Lung (tissue), 12 donors: ENCODE results near the gene B4GALT4. TPM values are rescaled to one million over a fixed set of nuclear protein-coding genes. Genes with fewer than 3 reads are reported as not detected.
"Not testable (repeated sequence)": the region's sequence is repeated elsewhere in the genome, so short reads cannot be mapped to it uniquely, and the experiment has no call there.

Experiments used
- ATAC-seq: fragments of 200-7000 bp; cut with Tn5 transposase; one replicate; pipeline ENCODE4 v1.9.1; 2020; ENCODE audit warnings: moderate number of reproducible peaks; ENCODE audit not compliant: insufficient read depth, low FRiP score
- DNase-seq, 3 donors: peaks; one replicate each; pipeline ENCODE4 v3.0.0-alpha.2; 2013 to 2017
- H3K27ac ChIP-seq, 2 donors: one replicate each; pipeline ENCODE4 v1.5.1; 2013; ENCODE audit warnings: mild to moderate bottlenecking in 2 of 2, moderate library complexity in 2 of 2, control low read depth in 1 of 2, inconsistent platforms in 1 of 2, low read depth in 1 of 2, low read length in 1 of 2
- H3K27me3 ChIP-seq, 3 donors: one replicate each; pipeline ENCODE4 v1.5.1; 2013; ENCODE audit warnings: low read length in 2 of 3; ENCODE audit not compliant: control insufficient read depth in 3 of 3, insufficient read depth in 3 of 3
- H3K36me3 ChIP-seq, 4 donors: one replicate each; pipeline ENCODE4 v1.5.1; 2013; ENCODE audit warnings: low read length in 4 of 4, mild to moderate bottlenecking in 1 of 4, moderate library complexity in 1 of 4; ENCODE audit not compliant: control insufficient read depth in 4 of 4, insufficient read depth in 4 of 4
- H3K4me1 ChIP-seq, 5 donors: one replicate each; pipeline ENCODE4 v1.5.1; 2013; ENCODE audit warnings: low read length in 5 of 5, mild to moderate bottlenecking in 2 of 5, moderate library complexity in 1 of 5; ENCODE audit not compliant: control insufficient read depth in 5 of 5, insufficient read depth in 5 of 5
- H3K4me3 ChIP-seq: one replicate; pipeline ENCODE4 v1.5.1; 2013; ENCODE audit warnings: mild to moderate bottlenecking, control low read depth, moderate library complexity
- H3K9ac ChIP-seq, 2 donors: one replicate each; pipeline ENCODE4 v1.5.1; 2013; ENCODE audit warnings: low read length in 2 of 2, control low read depth in 1 of 2; ENCODE audit not compliant: insufficient read depth in 1 of 2
- H3K9me3 ChIP-seq, 4 donors: one replicate each; pipeline ENCODE4 v1.5.1; 2013; ENCODE audit warnings: low read length in 3 of 4, mild to moderate bottlenecking in 1 of 4, moderate library complexity in 1 of 4; ENCODE audit not compliant: control insufficient read depth in 4 of 4, insufficient read depth in 3 of 4
- WGBS, 2 donors: extraction: QIAGEN DNeasy Blood & Tissue Kit; methylation state at CpG; one replicate each; pipeline ENCODE4 v1.1.7; 2013; 5-methylcytosine and 5-hydroxymethylcytosine counted together
- polyA plus RNA-seq, 2 donors: library from polyadenylated mRNA; stranded (reverse); fragments of 200-250 nt; gene quantifications; one replicate each; pipeline ENCODE4 v1.2.1, GENCODE V29; 2013
- total RNA-seq, 2 donors: library from RNA; depleted of rRNA in 1 of 2; stranded (reverse); fragments of >200 nt in 1 of 2; gene quantifications; one replicate each; pipeline ENCODE4 v1.2.1, GENCODE V29; 2014 to 2021
- TF ChIP-seq, protein P1 (sequence below): IDR thresholded peaks from 2 replicates; pipeline ENCODE4 v1.5.1; 2012; ENCODE audit warnings: mild to moderate bottlenecking; ENCODE audit errors: control extremely low read depth, extremely low read depth
- donor health status: control.
- donor health status: control.
- donor health status: Bipolar disorder and iron deficiency.
- donor health status: healthy.
- donor health status: DM: yes; HTN: yes; CAD: no.

Gene B4GALT4
- total and polyA plus RNA-seq, 4 donors = 7.5 to 23.2 (median 15.8) TPM

DNA sequence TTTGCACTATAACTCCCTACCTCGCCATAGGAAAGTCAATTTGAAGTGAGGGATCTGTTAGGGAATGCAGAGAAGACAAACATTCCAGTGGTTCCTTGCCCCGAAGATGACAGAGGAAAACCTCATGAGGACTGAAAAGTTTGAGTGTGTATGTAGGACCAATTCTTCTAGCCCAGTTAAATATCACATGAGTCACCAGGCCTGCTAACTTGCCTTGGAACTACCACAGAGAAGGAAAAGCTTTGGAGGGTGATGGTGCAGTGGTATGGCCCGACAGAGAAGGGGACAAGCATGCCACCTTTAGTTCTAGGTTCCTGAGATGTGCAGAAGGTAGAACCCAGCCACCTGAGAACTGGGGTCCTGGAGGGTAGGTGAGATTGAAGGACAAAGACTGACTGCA lies 69.9 kb downstream of the B4GALT4 start:
- Histone ChIP-seq H3K4me1 (no peaks in the 10 kb centered on the region), H3K9ac (no peak overlapping the region), H3K27me3 (no peaks in the 10 kb centered on the region), H3K4me3 (no peak overlapping the region), H3K36me3 (no peaks in the 10 kb centered on the region), H3K27ac (no peak overlapping the region), H3K9me3 (no peaks in the 10 kb centered on the region)
- WGBS, 2 donors = 86 to 94% methylated on average over 3 of the region's 3 CpGs
- no peak for DNase-seq
- TF ChIP-seq, protein P1, sequence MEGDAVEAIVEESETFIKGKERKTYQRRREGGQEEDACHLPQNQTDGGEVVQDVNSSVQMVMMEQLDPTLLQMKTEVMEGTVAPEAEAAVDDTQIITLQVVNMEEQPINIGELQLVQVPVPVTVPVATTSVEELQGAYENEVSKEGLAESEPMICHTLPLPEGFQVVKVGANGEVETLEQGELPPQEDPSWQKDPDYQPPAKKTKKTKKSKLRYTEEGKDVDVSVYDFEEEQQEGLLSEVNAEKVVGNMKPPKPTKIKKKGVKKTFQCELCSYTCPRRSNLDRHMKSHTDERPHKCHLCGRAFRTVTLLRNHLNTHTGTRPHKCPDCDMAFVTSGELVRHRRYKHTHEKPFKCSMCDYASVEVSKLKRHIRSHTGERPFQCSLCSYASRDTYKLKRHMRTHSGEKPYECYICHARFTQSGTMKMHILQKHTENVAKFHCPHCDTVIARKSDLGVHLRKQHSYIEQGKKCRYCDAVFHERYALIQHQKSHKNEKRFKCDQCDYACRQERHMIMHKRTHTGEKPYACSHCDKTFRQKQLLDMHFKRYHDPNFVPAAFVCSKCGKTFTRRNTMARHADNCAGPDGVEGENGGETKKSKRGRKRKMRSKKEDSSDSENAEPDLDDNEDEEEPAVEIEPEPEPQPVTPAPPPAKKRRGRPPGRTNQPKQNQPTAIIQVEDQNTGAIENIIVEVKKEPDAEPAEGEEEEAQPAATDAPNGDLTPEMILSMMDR = no peak
- no peak for ATAC-seq

DNA sequence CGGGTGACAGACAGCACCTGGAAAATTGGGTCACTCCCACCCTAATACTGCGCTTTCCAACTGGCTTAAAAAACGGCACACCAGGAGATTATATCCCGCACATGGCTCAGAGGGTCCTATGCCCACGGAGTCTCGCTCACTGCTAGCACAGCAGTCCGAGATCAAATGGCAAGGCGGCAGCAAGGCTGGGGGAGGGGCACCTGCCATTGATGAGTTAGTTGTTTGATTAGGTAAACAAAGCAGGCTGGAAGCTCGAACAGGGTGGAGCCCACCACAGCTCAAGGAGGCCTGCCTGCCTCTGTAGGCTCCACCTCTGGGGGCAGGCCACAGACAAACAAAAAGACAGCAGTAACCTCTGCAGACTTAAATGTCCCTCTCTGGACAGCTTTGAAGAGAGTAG lies 75.9 kb downstream of the B4GALT4 start:
- H3K4me3 ChIP-seq, ATAC-seq, DNase-seq, H3K27me3 ChIP-seq, H3K36me3 ChIP-seq, H3K4me1 ChIP-seq, H3K9ac ChIP-seq, H3K9me3 ChIP-seq, H3K27ac ChIP-seq: not testable (repeated sequence)
- WGBS, 2 donors = 85 to 92% methylated on average over 9 of the region's 9 CpGs

Other genes with a start within 250 kb of the B4GALT4 start
- gene IGSF11, start 206.0 kb downstream of the B4GALT4 start, total RNA-seq = under 1 TPM; 0.77 to 0.94 TPM
- gene IGSF11, start 206.0 kb downstream of the B4GALT4 start, polyA plus RNA-seq = under 1 TPM; 0.07 to 0.14 TPM
- gene TEX55, start 94.7 kb downstream of the B4GALT4 start, total RNA-seq = not detected
- gene TEX55, start 94.7 kb downstream of the B4GALT4 start, polyA plus RNA-seq = under 1 TPM in 1 of 2 donors, not detected in 1; 0.06 TPM
- under 1 TPM; 0.21 to 0.60 TPM for gene UPK1B, start 67.3 kb downstream of the B4GALT4 start, total RNA-seq
- gene UPK1B, start 67.3 kb downstream of the B4GALT4 start, polyA plus RNA-seq = 1 to 10 TPM in 1 of 2 donors, under 1 TPM in 1; 0.52 to 2.1 TPM
- 10 to 100 TPM; 45.8 to 58.5 TPM for gene ARHGAP31, start 53.5 kb upstream of the B4GALT4 start, total RNA-seq
- 10 to 100 TPM; 11.6 to 17.5 TPM for gene ARHGAP31, start 53.5 kb upstream of the B4GALT4 start, polyA plus RNA-seq
- 10 to 100 TPM; 45.4 to 51.2 TPM for gene TMEM39A, start 222.7 kb upstream of the B4GALT4 start, total RNA-seq
- gene TMEM39A, start 222.7 kb upstream of the B4GALT4 start, polyA plus RNA-seq = 10 to 100 TPM in 1 of 2 donors, 1 to 10 TPM in 1; 9.3 to 30.3 TPM
- gene POGLUT1, start 228.1 kb upstream of the B4GALT4 start, total RNA-seq = 10 to 100 TPM; 15.8 to 17.9 TPM
- gene POGLUT1, start 228.1 kb upstream of the B4GALT4 start, polyA plus RNA-seq = 1 to 10 TPM; 7.9 to 9.4 TPM